ENCODE results near the gene PROSER2.

Gene PROSER2

GRCh38 chr10:11908536-11908935 lies 85.4 kb downstream of the PROSER2 start:
- DNase-seq (ENCODE audit: low read depth in 2 of 2): no peak

GRCh38 chr10:11908991-11909390 lies 85.8 kb downstream of the PROSER2 start:
- DNase-seq (ENCODE audit: low read depth in 2 of 2): no peak

- no peak for DNase-seq (ENCODE audit: low read depth in 2 of 2)
These were observed 86.5 kb downstream of the PROSER2 start for GRCh38 chr10:11909618-11910017.

- no peak for DNase-seq (ENCODE audit: low read depth in 2 of 2)
These were observed 86.9 kb downstream of the PROSER2 start for GRCh38 chr10:11910102-11910501.

GRCh38 chr10:11913079-11913641 lies 90.0 kb downstream of the PROSER2 start:
- no peak for DNase-seq (ENCODE audit: low read depth in 2 of 2)

- DNase-seq (ENCODE audit: low read depth in 2 of 2): no peak
These were observed 95.2 kb downstream of the PROSER2 start for GRCh38 chr10:11918384-11918783.

GRCh38 chr10:11919271-11919670 lies 96.1 kb downstream of the PROSER2 start:
- no peak for DNase-seq (ENCODE audit: low read depth in 2 of 2)

Measured in activated CD4-positive, alpha-beta T cell treated with anti-CD3 and anti-CD28 coated beads for 24 hours (primary cell).